HepG2 (cell line): ENCODE results near the gene PIGX. TPM values are rescaled to one million over a fixed set of nuclear protein-coding genes. Genes with fewer than 3 reads are reported as not detected.

Experiments used
- ARHGAP35 ChIP-seq: sonication (generic); formaldehyde crosslinking; IDR thresholded peaks from 2 replicates; pipeline ENCODE4 v1.9.0; 2022; ENCODE audit warnings: mild to moderate bottlenecking, inconsistent platforms, moderate library complexity, missing genetic modification reagents, borderline replicate concordance
- ATF1 ChIP-seq: IDR thresholded peaks from 2 replicates; pipeline ENCODE4 v1.6.1; 2016; ENCODE audit warnings: mild to moderate bottlenecking, control low read depth
- CHD2 ChIP-seq: IDR thresholded peaks from 2 replicates; pipeline ENCODE4 v1.6.1; 2011; ENCODE audit warnings: low read depth, low read length, improper control_type of control experiment
- HOXD1 ChIP-seq: sonication (generic); formaldehyde crosslinking; IDR thresholded peaks from 2 replicates; pipeline ENCODE4 v1.5.0; 2020; ENCODE audit warnings: missing genetic modification reagents
- LRRFIP1 ChIP-seq: sonication (generic); formaldehyde crosslinking; conservative IDR thresholded peaks from 2 replicates; pipeline ENCODE4 v1.4.0; 2020; ENCODE audit warnings: missing genetic modification reagents
- MATR3 ChIP-seq: sonication (generic); formaldehyde crosslinking; IDR thresholded peaks from 2 replicates; pipeline ENCODE4 v1.4.0; 2020; ENCODE audit warnings: missing genetic modification reagents
- MNT ChIP-seq: fragments of 450-650 bp; IDR thresholded peaks from 2 replicates; pipeline ENCODE4 v1.6.1; 2016
- MYC ChIP-seq: sonication (generic); formaldehyde crosslinking; IDR thresholded peaks from 2 replicates; pipeline ENCODE4 v1.9.0; 2021; ENCODE audit warnings: missing genetic modification reagents, borderline replicate concordance
- NR2F2 ChIP-seq: IDR thresholded peaks from 2 replicates; pipeline ENCODE4 v1.6.1; 2012; ENCODE audit warnings: low read depth, inconsistent platforms, borderline replicate concordance
- YEATS4 ChIP-seq: sonication (generic); formaldehyde crosslinking; IDR thresholded peaks from 2 replicates; pipeline ENCODE4 v1.4.0; 2020; ENCODE audit warnings: missing genetic modification reagents, borderline replicate concordance
- ZIK1 ChIP-seq: sonication (generic); formaldehyde crosslinking; IDR thresholded peaks from 2 replicates; pipeline ENCODE4 v1.5.0; 2020; ENCODE audit warnings: mild to moderate bottlenecking, low read depth, missing genetic modification reagents, borderline replicate concordance
- ZNF224 ChIP-seq: sonication (generic); formaldehyde crosslinking; IDR thresholded peaks from 2 replicates; pipeline ENCODE4 v1.5.0; 2020; ENCODE audit warnings: mild to moderate bottlenecking, missing genetic modification reagents
- ZNF232 ChIP-seq: sonication (generic); formaldehyde crosslinking; IDR thresholded peaks from 2 replicates; pipeline ENCODE4 v1.4.0; 2020; ENCODE audit warnings: missing genetic modification reagents, borderline replicate concordance
- ZNF407 ChIP-seq: sonication (generic); formaldehyde crosslinking; IDR thresholded peaks from one replicate; pipeline ENCODE4 v1.5.1; 2020; ENCODE audit warnings: mild to moderate bottlenecking, missing genetic modification reagents; ENCODE audit errors: not compliant biosample characterization
- ZNF431 ChIP-seq: sonication (generic); formaldehyde crosslinking; IDR thresholded peaks from 2 replicates; pipeline ENCODE4 v1.9.0; 2022; ENCODE audit warnings: missing genetic modification reagents, low read depth, mild to moderate bottlenecking, borderline replicate concordance
- ZNF564 ChIP-seq: sonication (generic); formaldehyde crosslinking; IDR thresholded peaks from 2 replicates; pipeline ENCODE4 v1.8.1; 2023; ENCODE audit warnings: mild to moderate bottlenecking, missing genetic modification reagents
- ZNF567 ChIP-seq: sonication (generic); formaldehyde crosslinking; IDR thresholded peaks from 2 replicates; pipeline ENCODE4 v1.8.1; 2023; ENCODE audit warnings: mild to moderate bottlenecking, missing genetic modification reagents, borderline replicate concordance
- ZNF776 ChIP-seq: sonication (generic); formaldehyde crosslinking; IDR thresholded peaks from 2 replicates; pipeline ENCODE4 v1.4.0; 2020; ENCODE audit warnings: mild to moderate bottlenecking, missing genetic modification reagents
- polyA plus RNA-seq, 8 experiments: library from polyadenylated mRNA; depleted of rRNA in 3 of 8; stranded (reverse) in 7 of 8; unstranded in 1 of 8; fragments of >200 nt; fragmentation: Illumina TruSeq in 4 of 8; extraction: Trizol in 4 of 8; gene quantifications; 2 replicates each; pipeline versions ENCODE4 v1.2.1 to v1.2.3, GENCODE V29; 2011 to 2016; ENCODE audit warnings: low read depth in 4 of 8, missing spikeins in 1 of 8, mixed read lengths in 1 of 8; ENCODE audit not compliant: insufficient read depth in 1 of 8
- total RNA-seq, 5 experiments: library from RNA; depleted of rRNA; stranded (reverse); fragments of >200 nt; fragmentation: Illumina TruSeq; extraction: Trizol; gene quantifications; 2 replicates each; pipeline ENCODE4 v1.2.3, GENCODE V29; 2016; ENCODE audit warnings: low read depth in 1 of 5

The PIGX gene
- total and polyA plus RNA-seq, 2 of the 13 experiments (the other 11 are each of a cell fraction or from before 2014, with no cell fraction given): 13.2 to 21.3 TPM

- TF ChIP-seq YEATS4 (CRISPR knock-in tag) (no peak), ATF1 (no peak), ZNF407 (no peak), ZNF224 (CRISPR knock-in tag) (no peak), ZNF232 (0 out of 2 replicates have a peak, but pooled peaks have one; percentile 23), CHD2 (no peak), ZNF431 (CRISPR knock-in tag) (no peak), NR2F2 (no peak), ZNF776 (CRISPR knock-in tag) (no peak), MNT (no peak), ZNF567 (CRISPR knock-in tag) (no peak), MATR3 (CRISPR knock-in tag) (no peak), MYC (peak; percentile 65; the same call in 1 of the 2 replicates), ZIK1 (CRISPR knock-in tag) (no peak), LRRFIP1 (no peak), ARHGAP35 (CRISPR knock-in tag) (no peak), ZNF564 (CRISPR knock-in tag) (peak; percentile 66; the same call in 1 of the 2 replicates), HOXD1 (CRISPR knock-in tag) (no peak)
Observed at GRCh38 chr3:196711838-196712513, at the start of gene PIGX, which contains the start of gene CEP19 (continued).
